IPS-18c (cell line): ENCODE results near the gene CTNNBL1.

Experiments
- H3K4me3 ChIP-seq: 2 replicates; pipeline ENCODE4 v1.7.0; 2013; ENCODE audit warnings: low read depth, mild to moderate bottlenecking, low read length, moderate library complexity; ENCODE audit not compliant: insufficient read depth
- H3K9me3 ChIP-seq: one replicate; pipeline ENCODE4 v1.6.1; 2013; ENCODE audit warnings: mild to moderate bottlenecking, low read length, moderate library complexity; ENCODE audit not compliant: control insufficient read depth, insufficient read depth

CTNNBL1 gene

DNA sequence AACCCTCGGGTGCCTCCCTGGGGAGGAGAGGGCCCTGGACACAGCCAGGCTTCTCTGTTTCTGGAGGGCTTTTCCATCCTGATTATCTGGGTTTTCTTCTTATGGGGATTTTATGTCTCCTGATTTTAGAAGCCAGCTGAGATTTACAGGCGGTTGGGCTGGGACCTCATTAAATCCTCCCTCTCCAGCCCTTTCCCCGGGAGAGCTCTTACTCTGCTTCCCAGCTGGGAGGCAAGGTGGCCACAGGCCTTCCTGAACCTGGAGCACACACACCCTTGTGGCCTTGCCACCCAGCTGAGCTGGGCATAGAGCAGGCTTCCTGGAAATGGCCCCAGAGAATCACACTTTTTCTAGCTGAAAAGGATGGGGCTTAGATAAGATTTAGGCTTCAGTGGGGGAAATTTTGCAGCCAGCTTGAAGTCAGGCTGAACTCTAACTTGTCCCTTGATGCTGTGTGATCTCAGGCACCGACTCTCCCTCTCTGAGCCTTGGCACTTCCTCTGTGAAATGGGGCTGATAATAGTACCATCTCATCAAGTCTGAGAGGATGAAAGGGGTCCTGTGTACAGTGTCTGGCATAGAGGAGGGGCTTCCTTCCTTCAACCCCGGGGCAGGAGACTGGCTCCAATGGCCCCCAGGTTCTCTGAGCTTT lies 225.7 kb downstream of the CTNNBL1 start:
- no peaks in the 10 kb centered on the region for H3K9me3 ChIP-seq
- no peak overlapping the region for H3K4me3 ChIP-seq

GRCh38 chr20:37920270-37920669 lies 226.4 kb downstream of the CTNNBL1 start:
- Histone ChIP-seq H3K9me3 (no peaks in the 10 kb centered on the region), H3K4me3 (no peak overlapping the region)

DNA sequence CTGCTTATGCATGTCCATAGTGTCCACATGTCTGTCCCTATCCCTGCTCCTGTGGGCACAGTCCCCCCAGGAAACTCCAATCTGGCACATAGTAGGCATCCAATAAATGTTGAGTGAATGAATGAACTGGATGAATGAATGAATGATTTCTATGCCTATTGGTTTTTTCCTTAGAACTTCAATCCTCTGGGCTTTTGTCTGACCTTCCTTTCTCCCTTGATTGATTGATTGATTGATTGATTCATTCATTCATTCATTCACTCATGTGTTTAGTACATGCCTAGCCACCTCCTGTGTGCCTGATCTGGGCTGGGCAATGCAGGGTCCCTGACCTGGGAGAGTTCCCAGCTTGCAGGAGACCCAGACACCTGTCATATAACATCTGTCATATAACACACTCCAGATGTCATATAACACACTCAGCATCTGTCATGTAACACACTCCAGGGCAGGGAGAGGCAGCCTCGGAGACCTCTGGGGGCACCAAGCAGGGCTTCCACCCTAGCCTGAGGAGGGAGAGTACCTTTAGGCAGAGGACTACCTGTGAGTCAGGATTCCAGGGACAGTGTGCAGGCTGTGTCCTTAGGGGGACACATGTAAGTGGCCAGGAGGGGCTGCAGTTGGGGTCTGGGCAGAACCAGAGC lies 227.0 kb downstream of the CTNNBL1 start:
- no peaks in the 10 kb centered on the region for H3K9me3 ChIP-seq

GRCh38 chr20:37921341-37921929 lies 227.6 kb downstream of the CTNNBL1 start:
- H3K4me3 ChIP-seq: no peak overlapping the region
- no peaks in the 10 kb centered on the region for H3K9me3 ChIP-seq

More for the DNA sequence above, 227.0 kb downstream of the CTNNBL1 start:
- no peak overlapping the region for H3K4me3 ChIP-seq
